Epithelial cell of prostate (primary cell): ENCODE measurements around the gene CNTNAP5.
A peak's percentile ranks its signal among the peaks of the same experiment; 100 is the strongest.

Experiments
- DNase-seq: peaks from one replicate; pipeline ENCODE4 v3.0.0-alpha.2; 2011; ENCODE audit warnings: low read depth, low spot score
- H3K27ac ChIP-seq: fragments of 450-650 bp; 2 replicates; pipeline ENCODE4 v1.5.1; 2017; ENCODE audit warnings: mild to moderate bottlenecking

CNTNAP5 gene

GRCh38 chr2:124250433-124250832, 225.3 kb downstream of the CNTNAP5 start:
- no peak overlapping the region for H3K27ac ChIP-seq
- no peak for DNase-seq

GRCh38 chr2:124254621-124255020, 229.5 kb downstream of the CNTNAP5 start:
- H3K27ac ChIP-seq, result no peak overlapping the region
- no peak for DNase-seq

GRCh38 chr2:124257120-124257519, 232.0 kb downstream of the CNTNAP5 start:
- no peak for DNase-seq
- H3K27ac ChIP-seq, result no peak overlapping the region

GRCh38 chr2:124258140-124258880, 233.2 kb downstream of the CNTNAP5 start:
- no peak for DNase-seq
- no peak overlapping the region for H3K27ac ChIP-seq

- no peak overlapping the region for H3K27ac ChIP-seq
- no peak for DNase-seq
These were observed 236.4 kb downstream of the CNTNAP5 start for GRCh38 chr2:124261456-124261855.

GRCh38 chr2:124264551-124265091, 239.5 kb downstream of the CNTNAP5 start:
- H3K27ac ChIP-seq, result no peak overlapping the region

GRCh38 chr2:124267794-124268193, 242.7 kb downstream of the CNTNAP5 start:
- no peak for DNase-seq
- H3K27ac ChIP-seq, result no peak overlapping the region

More at GRCh38 chr2:124264551-124265091, 239.5 kb downstream of the CNTNAP5 start:
- DNase-seq, result no peak

GRCh38 chr2:124269348-124269747, 244.3 kb downstream of the CNTNAP5 start:
- DNase-seq, result no peak
- H3K27ac ChIP-seq, result no peak overlapping the region

- no peak for DNase-seq
- H3K27ac ChIP-seq, result no peak overlapping the region
These were observed 247.3 kb downstream of the CNTNAP5 start for GRCh38 chr2:124272261-124272841.

GRCh38 chr2:124281541-124281940, 256.5 kb downstream of the CNTNAP5 start:
- no peak overlapping the region for H3K27ac ChIP-seq
- DNase-seq, result no peak

GRCh38 chr2:124283096-124283495, 258.0 kb downstream of the CNTNAP5 start:
- DNase-seq, result peak; percentile 1
- no peak overlapping the region for H3K27ac ChIP-seq

- no peak overlapping the region for H3K27ac ChIP-seq
- DNase-seq, result no peak
These were observed 261.1 kb downstream of the CNTNAP5 start for GRCh38 chr2:124286089-124286783.

GRCh38 chr2:124289060-124289459, 264.0 kb downstream of the CNTNAP5 start:
- no peak for DNase-seq
- H3K27ac ChIP-seq, result no peak overlapping the region

GRCh38 chr2:124289615-124290014, 264.5 kb downstream of the CNTNAP5 start:
- H3K27ac ChIP-seq, result no peak overlapping the region
- no peak for DNase-seq

- H3K27ac ChIP-seq, result no peak overlapping the region
- DNase-seq, result no peak
These were observed 271.4 kb downstream of the CNTNAP5 start for GRCh38 chr2:124296470-124296869.

GRCh38 chr2:124301915-124302314, 276.8 kb downstream of the CNTNAP5 start:
- no peak for DNase-seq
- no peak overlapping the region for H3K27ac ChIP-seq

GRCh38 chr2:124308319-124309062, 283.4 kb downstream of the CNTNAP5 start:
- DNase-seq, result no peak
- no peak overlapping the region for H3K27ac ChIP-seq

GRCh38 chr2:124309563-124310138, 284.6 kb downstream of the CNTNAP5 start:
- no peak for DNase-seq
- no peak overlapping the region for H3K27ac ChIP-seq

- no peak overlapping the region for H3K27ac ChIP-seq
- DNase-seq, result no peak
These were observed 285.6 kb downstream of the CNTNAP5 start for GRCh38 chr2:124310671-124311070.

GRCh38 chr2:124314084-124314483, 289.0 kb downstream of the CNTNAP5 start:
- H3K27ac ChIP-seq, result no peak overlapping the region
- no peak for DNase-seq
